ENCODE measurements around the gene ARSD.
"Not testable (repeated sequence)": the region's sequence is repeated elsewhere in the genome, so short reads cannot be mapped to it uniquely, and the experiment has no call there.

Gene ARSD, protein sequence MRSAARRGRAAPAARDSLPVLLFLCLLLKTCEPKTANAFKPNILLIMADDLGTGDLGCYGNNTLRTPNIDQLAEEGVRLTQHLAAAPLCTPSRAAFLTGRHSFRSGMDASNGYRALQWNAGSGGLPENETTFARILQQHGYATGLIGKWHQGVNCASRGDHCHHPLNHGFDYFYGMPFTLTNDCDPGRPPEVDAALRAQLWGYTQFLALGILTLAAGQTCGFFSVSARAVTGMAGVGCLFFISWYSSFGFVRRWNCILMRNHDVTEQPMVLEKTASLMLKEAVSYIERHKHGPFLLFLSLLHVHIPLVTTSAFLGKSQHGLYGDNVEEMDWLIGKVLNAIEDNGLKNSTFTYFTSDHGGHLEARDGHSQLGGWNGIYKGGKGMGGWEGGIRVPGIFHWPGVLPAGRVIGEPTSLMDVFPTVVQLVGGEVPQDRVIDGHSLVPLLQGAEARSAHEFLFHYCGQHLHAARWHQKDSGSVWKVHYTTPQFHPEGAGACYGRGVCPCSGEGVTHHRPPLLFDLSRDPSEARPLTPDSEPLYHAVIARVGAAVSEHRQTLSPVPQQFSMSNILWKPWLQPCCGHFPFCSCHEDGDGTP

DNA sequence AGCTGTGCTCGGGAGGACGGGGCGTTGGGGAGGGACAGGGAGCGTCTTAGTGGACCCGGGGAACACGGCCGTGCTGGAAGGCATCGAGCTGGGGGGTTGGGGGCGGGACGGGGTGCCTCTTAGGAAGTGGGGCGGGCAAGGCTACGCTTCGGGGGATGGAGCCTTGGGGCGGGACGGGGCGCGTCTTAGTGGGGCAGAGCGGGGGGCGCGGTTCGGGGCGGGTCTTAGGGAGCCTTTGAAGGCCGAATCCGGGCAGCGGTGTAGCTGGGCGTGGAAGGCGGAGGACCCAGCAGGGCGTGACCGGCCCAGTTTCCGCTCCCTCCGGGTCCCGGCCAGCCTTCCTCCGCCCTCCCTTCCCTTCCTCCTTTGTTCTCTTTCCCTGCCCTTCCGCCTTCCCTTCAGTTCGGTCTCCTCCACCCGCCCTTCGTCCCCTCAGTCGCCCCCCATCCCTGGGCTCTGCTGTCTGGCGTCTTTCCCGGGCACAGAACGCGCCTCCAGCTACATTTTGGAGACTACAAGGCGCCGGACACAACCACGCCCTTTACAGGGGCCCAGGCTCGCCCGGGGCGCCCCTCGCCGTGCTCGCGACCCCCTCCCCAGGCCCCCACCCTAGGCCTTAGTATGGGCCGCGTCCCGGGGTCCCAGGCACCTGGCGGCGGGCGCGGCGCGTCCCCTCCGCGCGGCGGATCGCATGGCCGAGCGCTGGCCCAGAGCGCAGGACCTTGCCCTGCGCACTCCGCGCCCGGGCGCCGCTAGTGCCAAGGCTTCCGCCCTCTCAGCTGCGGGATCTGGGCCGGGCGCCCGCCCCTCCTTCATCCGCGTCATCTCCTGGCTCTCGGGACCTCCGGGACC lies at the start of gene ARSD:
Gene ARSD (minus strand): TSS at position 757 of the 852 bp plus-strand sequence. CDS start 64 bp downstream, at position 693.
- DNase-seq = peak in 2 of 4 experiments; percentile 1

DNA sequence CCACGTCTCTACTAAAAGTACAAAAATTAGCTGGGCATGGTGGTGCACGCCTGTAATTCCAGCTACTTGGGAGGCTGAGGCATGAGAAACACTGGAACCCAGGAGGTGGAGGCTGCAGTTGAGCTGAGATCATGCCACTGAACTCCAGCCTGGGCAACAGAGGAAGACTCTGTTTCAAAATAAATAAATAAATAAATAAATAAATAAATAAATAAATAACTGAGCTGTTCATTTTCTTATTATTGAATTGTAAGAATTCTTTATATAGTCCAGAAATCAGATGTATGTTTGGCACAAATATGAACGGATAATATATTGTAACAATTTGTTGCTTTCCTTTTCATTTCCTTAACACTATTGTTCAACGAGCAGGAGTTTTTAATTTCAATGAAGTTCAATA lies 49.5 kb upstream of the ARSD start:
- DNase-seq = not testable (repeated sequence)

DNA sequence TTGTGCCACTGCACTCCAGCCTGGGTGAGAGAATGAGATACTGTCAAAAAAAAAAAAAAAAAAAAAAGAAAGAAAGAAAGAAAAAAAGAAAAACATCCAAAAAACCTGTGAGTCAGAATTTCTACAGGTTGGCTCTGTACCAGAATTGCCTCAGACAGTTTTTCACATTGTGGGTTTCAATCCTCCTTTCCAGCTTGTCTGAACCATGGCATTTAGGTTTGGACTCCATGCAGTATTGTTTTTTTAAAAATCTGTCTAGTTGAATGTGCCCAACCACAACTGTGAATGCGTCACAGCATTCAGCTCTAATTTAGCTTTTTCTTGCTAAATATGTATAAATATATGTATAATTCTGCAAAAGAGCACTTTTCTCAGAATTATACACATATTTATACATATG lies 45.8 kb upstream of the ARSD start:
- DNase-seq = no peak

DNA sequence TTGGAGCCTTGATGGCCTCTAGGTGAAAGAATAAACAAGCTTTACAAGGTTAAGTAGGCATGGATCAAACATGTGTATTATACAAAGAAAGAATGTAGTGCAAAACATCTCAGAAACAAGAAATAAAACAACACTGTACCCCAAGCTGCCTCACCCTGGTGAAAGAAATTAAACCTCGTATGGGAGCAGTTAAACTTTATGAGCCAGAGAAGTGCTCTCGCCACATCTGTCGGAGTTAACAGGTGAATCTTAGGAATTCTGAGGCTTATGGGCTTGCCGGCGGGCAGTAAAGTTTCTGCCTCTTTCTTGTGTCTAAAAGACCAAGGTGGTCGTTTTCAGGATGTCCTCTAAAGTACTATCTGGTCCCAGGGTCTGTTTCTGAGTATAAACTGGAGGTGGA lies 43.3 kb upstream of the ARSD start:
- no peak for DNase-seq

DNA sequence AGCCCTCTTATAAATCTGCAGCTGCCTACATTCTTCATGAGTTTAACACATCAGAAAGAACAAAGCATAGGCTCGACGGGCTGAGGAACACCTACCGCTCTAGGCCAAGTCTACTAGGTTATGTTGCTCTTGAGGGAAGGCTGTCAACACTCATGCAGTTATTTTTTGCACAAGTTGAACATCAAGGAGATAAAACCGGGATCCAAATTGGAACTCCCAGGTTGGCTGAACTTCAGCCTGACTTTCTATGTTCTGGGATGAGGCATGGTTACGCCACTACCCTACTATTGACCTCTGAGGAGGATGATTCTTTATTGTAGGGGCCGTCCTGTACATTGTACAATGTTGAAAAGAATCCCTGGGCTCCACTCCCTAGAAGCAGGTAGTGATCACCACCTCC lies 39.9 kb upstream of the ARSD start:
- DNase-seq = no peak

DNA sequence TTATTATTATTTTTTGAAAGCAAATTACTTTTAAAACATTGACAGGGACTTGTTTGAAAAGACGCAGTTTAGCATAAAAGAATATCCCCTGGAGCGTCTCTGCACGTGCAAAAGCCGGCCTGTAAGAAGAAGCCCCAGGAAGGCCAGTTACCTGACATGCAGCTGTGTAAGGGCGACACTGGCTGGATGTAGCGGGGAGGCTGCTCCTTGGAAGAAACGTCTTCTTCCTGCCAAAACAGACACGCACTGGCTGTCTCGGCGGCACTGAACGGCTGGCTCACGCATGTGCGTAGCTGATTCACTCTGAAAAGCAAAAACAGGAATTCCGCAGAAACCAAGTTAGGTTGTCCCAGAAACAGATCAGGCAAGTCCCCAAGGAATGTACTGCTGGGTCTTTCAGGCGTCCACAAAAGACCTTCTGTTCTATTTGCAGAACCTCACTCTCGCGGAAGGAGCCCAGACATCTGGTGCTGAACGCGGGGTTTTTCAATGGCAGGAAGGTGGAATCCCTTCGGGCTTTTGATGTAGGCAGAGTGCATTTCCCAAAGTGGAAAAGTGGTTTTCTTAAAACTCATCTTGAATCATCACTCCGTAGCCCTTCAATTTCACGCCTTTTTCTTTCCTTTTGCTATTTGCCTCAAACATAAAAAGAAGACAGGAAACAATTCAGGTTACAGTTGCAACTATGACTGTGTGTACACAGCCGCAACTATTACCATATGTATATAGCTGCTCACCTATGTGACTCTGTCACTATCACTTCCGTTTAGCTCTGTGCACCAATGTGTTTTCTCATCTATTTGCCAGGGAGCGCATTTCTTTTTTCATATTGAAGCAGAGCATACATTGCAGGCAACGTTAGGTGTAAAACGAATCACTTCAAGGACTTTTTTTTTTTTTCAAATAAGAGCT lies 39.1 kb upstream of the ARSD start:
- DNase-seq = no peak

DNA sequence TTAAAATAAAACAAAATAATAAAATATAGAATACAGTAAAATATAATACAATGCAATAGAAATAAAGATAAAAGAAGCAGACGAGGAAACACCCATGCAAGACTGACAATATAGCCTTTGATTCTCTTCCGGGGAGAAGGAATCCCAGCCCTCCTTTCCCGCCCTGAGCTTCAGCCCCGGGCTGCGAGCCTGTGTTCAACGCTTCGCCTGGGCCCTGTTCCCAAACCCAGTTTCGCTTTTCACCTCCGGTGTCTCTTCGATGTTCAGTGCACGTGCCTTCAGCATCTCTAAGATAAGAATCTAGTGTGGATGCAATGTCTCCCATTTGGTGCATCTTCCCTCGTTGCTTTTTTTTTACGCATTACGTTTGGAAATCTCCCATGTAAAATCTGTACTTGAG lies 38.4 kb upstream of the ARSD start:
- no peak for DNase-seq

DNA sequence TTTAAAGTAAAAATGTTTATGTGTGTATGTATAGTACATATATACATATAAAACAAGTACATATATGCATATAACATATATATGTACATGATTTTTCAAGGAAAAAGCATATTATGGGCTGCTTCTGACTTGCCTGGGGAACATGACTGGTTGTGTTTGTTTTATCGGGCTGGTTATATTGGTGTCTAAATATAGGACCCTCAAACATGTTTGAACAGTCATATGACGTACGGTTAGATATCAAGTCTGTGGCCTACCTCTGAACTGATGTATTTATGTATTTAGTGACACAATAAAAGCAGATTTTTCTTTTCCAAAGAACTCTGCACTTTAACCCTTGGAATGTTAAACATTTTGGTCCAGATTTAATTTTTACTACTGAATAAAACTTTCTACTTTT lies 37.9 kb upstream of the ARSD start:
- DNase-seq = no peak

DNA sequence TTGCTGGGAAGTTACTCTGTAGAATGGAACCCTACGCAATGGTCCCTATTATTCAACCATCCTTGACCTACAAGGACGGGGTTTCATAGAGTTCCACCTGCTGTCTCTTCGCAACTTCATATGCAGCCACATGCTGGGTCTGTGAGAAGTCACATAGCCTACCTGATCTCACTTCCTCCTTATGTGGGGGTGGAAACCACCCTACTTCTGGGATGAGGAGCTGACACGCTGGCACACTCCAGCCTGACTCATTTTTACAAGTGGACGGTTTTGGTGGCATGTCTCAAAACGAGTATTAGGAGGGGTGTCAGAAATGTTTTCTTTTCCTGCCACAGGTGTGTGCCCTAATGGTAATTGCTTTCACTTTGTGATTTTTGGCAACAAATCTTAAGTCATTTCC lies 36.8 kb upstream of the ARSD start:
- DNase-seq = no peak

DNA sequence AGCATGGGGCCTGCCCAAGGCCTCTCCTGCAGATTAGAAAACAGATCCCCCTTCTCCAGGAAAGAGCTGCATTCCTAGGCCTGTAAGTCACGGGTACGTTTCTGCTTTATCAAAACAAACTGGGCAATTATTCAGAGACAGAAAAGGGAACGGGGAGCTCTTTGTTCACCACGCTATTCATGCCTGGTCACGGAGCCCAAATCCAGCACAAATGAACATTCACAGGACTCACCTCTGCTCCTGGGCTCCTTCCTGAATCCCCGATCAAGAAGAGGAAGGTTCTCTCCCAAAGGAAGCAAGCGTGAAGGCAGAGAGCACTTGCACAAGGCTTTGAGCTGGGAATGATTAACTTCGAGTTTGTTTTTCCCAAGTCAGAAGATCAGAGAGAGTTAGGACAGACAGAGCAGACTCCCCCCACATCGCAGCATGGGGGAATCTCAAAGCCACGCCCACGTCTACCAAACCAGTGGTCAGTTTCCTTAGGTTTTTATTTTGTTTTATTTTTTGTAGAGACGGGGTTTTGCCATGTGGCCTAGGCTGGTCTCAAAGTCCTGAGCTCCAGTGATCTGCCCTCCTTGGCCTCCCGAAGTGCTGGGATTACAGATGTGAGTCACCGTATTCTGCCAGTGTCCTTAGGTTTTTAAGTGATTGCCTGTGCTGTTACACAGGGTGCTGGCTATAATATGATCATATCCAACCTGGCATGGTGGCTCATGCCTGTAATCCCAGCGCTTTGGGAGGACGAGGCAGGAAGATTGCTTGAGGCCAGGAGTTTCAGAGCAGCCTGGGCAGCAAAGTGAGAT lies 35.1 kb upstream of the ARSD start:
- not testable (repeated sequence) for DNase-seq

DNA sequence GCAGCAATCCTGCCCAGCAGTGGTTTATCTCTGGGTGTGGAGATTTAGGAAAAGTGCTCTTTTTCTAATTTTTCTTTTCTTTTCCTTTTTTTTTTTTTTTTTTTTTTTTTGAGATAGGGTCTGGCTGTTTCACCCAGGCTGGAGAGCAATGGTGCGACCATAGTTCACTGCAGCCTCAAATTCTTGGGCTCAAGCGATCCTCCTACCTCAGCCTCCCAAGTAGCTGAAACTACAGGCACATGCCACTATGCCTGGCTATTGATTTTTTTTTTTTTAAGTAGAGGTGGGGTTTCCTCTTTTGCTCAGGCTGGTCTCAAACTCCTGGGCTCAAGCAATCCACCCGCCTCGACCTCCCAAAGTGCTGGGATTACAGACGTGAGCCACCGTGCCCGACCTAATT lies 34.3 kb upstream of the ARSD start:
- DNase-seq = not testable (repeated sequence)

DNA sequence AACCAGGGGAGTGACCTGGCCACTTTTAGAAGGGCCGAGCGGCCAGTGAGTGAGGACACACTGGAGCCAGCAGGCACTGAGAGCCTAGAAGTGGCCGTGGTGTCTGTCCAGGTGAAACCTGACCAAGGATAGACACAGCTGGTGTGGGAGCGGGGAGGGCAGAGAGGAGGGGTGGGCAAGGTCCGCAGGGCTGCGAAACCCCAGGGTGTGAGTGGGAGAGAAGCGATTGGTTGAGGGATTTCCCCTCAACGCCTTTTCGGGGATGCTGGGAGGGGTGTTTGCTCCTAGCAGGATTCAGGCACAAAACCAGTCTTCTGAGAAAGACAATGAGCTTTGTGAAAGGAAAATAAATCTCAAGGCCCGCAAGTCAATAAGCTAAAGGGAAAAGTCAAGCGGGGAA lies 33.2 kb upstream of the ARSD start:
- no peak for DNase-seq

DNA sequence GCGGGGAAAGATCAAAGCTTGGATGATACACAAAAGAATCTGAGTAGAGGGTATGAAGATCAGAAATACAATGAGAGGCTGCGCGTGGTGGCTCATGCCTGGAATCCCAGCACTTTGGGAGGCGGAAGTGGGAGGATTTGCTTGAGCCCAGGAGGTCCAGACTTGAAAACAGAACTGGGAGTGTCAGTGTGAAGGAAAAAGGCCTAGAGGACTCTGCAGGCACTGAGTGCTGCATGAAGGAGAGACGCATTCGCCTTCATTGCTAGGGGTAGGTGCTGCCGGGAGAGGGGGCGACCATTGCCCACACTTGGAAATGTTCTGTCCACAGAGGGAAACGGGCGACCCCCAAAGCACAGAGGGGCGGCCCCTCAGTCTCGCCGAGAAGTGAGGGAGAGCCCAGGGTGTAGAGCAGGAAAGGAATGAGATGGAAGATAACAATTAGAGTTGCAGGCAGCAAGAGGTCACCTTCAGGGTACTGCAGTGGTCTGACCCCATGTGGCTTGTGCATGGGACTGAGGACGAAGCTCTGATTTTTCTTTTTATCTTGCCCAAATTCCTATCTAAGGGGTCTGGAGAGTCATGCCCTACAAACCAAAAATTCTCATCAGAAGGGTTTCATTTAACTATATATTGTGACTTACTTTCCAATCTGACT lies 31.8 kb upstream of the ARSD start:
- no peak for DNase-seq

DNA sequence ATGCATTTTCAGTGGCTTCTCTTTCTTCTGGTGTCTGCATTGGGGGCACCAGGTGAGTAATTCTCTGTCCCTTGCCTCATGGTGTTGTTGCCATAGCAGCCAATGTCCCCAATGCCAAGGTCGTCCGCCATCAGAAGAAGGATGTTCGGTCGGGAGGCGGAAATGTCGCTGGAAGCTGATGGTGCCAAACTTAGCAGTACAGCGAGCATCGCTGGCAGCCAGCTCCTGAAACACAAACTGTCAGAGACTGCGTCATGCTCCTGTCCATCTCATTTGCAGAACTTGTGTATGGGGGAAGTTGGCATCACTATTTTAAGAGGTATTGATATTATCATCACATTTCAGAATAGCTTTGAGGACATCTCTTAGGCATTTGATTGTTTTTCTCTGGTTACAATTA lies 29.1 kb upstream of the ARSD start:
- no peak for DNase-seq

DNA sequence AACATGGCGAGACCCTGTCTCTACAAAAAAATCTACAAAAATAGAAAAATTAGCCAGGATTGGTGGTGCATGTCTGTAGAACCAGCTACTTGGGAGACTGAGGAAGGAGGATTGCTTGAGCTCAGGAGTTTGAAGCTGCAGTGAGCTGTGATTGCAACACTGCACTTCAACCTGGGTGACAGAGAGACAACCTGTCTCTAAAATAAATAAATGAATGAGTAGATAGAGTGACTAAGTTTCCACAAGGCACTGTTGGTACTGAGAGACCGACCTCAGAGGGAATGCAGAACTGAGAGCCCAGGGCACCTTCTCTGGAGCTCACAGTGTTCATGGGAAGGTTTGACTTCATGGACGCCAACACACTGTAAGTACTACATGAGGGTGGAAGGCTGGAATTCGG lies 26.7 kb upstream of the ARSD start:
- no peak for DNase-seq

DNA sequence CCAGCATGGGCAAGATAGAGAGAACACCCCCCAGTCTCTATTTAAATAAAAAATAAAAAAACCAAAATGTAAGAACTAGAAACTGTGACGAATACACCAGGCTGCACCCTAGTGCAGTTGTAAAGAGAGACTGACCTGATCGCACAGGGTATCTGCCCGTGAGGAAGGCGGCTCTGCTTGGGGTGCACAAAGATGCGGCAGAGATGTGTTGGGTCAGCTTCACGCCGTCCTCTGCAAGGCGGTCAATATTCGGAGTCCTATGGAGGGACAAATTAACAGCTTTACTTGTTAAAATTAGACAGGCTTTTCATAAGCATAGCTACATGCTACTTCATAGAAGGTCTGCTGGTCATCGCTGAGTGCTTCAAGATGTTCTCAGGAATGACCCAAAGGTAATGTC lies 26.1 kb upstream of the ARSD start:
- DNase-seq = no peak

DNA sequence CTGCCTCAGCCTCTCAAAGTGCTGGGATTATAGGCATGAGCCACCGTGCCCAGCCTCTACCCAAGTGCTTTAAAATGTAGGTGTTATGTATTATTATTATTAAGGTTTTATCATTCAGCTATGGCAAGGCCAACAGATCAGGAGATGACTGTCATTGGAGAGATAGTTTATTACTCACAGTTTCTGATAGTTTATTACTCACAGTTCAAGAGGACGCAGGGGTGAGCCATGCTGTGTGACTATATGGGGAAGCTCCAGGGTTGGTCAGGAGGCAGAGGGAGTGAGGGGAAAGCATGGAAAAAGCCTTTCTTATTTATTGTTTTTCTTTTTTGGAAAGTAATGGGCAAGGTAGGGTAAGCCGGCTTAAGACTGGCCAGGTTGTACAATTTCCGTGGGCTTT lies 25.4 kb upstream of the ARSD start:
- DNase-seq = no peak

DNA sequence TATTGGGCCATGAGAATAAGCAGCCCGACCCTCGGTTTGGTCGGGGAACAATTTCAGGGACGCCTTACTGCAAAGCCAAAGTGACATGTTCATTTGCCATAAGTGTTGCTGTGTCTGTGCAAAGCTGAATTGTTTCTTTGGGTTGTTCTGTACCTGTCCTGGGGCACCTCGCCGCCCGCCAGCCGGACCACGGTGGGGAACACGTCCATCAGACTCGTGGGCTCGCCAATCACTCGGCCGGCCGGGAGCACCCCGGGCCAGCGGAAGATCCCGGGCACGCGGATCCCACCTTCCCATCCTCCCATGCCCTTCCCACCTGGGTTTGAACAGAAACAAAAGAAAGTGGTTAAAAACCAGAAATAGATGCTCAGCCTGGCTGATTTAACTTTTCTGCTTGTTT lies 8.8 kb upstream of the ARSD start:
- DNase-seq = not testable (repeated sequence)

DNA sequence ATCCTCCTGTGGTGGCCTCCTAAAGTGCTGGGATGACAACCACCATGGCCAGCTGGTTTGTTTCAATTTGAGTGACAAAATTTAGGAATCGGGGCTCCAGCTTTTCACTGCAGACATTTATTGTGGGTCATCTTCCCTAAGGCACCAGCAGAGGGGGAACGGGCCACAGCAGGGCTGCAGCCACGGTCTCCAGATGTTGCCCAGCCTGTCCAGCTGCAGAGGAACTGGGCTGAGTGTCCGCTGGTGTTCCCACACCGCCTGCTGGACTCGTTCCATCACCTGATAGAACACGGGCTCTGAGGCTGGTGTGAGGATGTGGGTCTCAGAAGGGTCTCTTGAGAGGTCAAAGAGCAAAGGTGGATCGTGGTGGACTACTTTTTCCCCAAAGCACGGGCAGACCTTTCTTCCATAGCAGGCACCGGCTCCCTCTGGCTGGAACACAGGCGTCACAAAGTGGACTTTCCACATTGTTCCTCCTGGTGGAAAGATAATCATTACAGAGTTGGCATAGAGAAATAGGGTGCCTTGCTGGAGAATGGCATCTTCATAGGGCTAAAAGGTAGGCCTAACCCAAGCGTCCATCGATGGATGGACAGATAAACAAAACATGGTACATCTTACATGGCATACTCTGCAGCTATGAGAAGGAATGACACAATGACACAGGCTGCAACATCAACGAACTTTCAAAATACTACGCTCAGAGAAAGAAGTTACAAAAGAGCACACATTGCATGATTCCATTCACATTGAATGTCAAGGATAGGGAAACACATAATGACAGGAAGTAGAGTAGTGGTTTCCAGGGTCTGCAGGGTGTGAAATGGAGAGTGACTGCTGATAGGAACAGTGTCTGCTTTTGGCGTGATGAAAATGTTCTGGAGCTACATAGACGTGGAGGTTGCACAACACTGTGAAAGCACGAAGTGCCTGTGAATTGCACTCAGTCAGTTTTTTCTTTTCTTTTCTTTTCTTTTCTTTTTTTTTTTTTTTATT lies 5.9 kb upstream of the ARSD start:
- no peak for DNase-seq
